Naive thymus-derived CD8-positive, alpha-beta T cell (primary cell): ENCODE measurements around the gene TPST1. TPM values are rescaled to one million over a fixed set of nuclear protein-coding genes. Genes with fewer than 3 reads are reported as not detected.

Experiments
- polyA plus RNA-seq, 3 donors: library from polyadenylated mRNA; unstranded; fragments of 300-500 nt; fragmentation: Illumina TruSeq; gene quantifications; one replicate each; pipeline ENCODE4 v1.2.3, GENCODE V29; 2021
- total RNA-seq, 8 experiments: library from RNA in 2 of 8; stranded (reverse) in 2 of 8; gene quantifications; one replicate each; pipeline ENCODE4 v1.2.3 and lab custom pipeline; 2021 to 2026

The TPST1 gene
- total and polyA plus RNA-seq, 5 experiments from 2014 or later = 5.6 to 13.2 (median 7.8) TPM

Other genes starting within 250 kb of the TPST1 start
- gene GUSB, start 223.1 kb upstream of the TPST1 start, total RNA-seq = 10 to 100 TPM; 41.3 to 48.6 TPM
- 10 to 100 TPM; 36.6 to 53.9 (median 49.6) TPM for gene GUSB, start 223.1 kb upstream of the TPST1 start, polyA plus RNA-seq
- gene ASL, start 129.5 kb upstream of the TPST1 start, total RNA-seq = 10 to 100 TPM; 15.2 to 18.6 TPM
- gene ASL, start 129.5 kb upstream of the TPST1 start, polyA plus RNA-seq = 10 to 100 TPM in 1 of 3 donors, 1 to 10 TPM in 2; 5.2 to 13.0 (median 7.6) TPM
- gene CRCP, start 90.5 kb upstream of the TPST1 start, total RNA-seq = 10 to 100 TPM; 30.7 to 32.9 TPM
- gene CRCP, start 90.5 kb upstream of the TPST1 start, polyA plus RNA-seq = 10 to 100 TPM; 29.5 to 37.9 (median 36.1) TPM